ENCODE measurements around the gene ALDH2. TPM values are rescaled to one million over a fixed set of nuclear protein-coding genes. Genes with fewer than 3 reads are reported as not detected.
A peak's percentile ranks its signal among the peaks of the same experiment; 100 is the strongest.
"Not testable (repeated sequence)": the region's sequence is repeated elsewhere in the genome, so short reads cannot be mapped to it uniquely, and the experiment has no call there.

The ALDH2 gene
- total and polyA plus RNA-seq, 9 of the 15 experiments (the other 6 are each of a cell fraction or from before 2014, with no cell fraction given), result 1.9 to 22.5 (median 12.2) TPM

DNA sequence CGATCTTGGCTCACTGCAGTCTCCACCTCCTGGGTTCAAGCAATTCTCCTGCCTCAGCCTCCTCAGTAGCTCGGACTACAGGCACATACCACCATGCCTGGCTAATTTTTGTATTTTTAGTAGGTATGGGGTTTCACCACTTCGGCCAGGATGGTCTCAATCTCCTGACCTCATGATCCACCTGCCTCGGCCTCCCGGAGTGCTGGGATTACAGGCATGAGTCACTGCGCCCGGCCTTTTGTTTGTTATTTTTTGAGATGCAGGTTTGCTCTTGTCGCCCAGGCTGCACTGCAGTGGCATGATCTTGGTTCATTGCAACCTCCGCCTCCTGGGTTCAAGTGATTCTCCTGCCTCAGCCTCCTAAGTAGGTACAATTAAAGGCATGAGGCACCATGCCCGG, 47.4 kb upstream of the ALDH2 start:
- H3K4me3 ChIP-seq; POLR2A ChIA-PET; in situ Hi-C loops (cut with MboI); H4K20me1 ChIP-seq (replicated peaks; ENCODE audit: control insufficient read depth, insufficient read depth, low read length); FAIRE-seq; H3K4me1 ChIP-seq (replicated peaks in 1 of 2; ENCODE audit: control insufficient read depth in 2 of 2, insufficient read depth in 2 of 2, low read length in 2 of 2); H3K9me1 ChIP-seq (ENCODE audit: control insufficient read depth, insufficient read depth, low read length); H2AFZ ChIP-seq (ENCODE audit: low read depth, low read length); H3K9ac ChIP-seq (ENCODE audit: insufficient read depth in 1 of 2, low read depth in 2 of 2, low read length in 2 of 2); intact Hi-C loops (cut with micrococcal nuclease); H3K9me3 ChIP-seq (replicated peaks; ENCODE audit: control insufficient read depth, insufficient read depth, low read depth, low read length); H3K27ac ChIP-seq (ENCODE audit: extremely low read depth, low read depth, low read length); BruUV-seq (replicated peaks); H3K4me2 ChIP-seq (ENCODE audit: insufficient read depth, low read length); DNase-seq (ENCODE audit: extremely low read depth in 1 of 4, low spot score in 3 of 4); H3K79me2 ChIP-seq (ENCODE audit: control insufficient read depth, insufficient read depth, low read length); ATAC-seq; CTCF ChIA-PET (ENCODE audit: low intra/inter-chr PET ratio); H3K27me3 ChIP-seq (ENCODE audit: control insufficient read depth in 2 of 2, insufficient read depth in 2 of 2, low read length in 2 of 2): not testable (repeated sequence)
- WGBS (ENCODE audit: insufficient coverage, low coverage, missing lambda C conversion rate), result 87% methylated on average over 10 of the region's 10 CpGs
- peaks cover 20% of the 10 kb centered on the region; the same call in 2 of the 3 replicates for H3K36me3 ChIP-seq (ENCODE audit: control insufficient read depth, insufficient read depth, low read length)

DNA sequence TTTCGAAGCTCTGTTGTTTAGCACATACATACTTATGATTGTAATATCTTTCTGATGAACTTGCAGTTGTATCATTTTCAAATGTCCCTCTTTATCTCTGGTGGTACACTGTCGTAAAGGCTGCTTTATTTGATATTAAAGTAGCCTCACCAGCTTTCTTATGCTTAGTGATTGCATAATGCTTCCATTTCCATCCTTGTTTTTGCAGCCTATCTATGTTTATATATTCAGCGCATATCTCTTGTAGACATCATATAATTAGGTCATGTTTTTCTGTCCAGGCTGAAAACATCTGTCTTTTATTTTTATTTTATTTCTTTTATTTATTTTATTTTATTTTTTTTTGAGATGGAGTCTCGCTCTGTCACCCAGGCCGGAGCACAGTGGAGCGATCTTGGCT, 46.3 kb upstream of the ALDH2 start:
- no peak overlapping the region for H3K9ac ChIP-seq (ENCODE audit: insufficient read depth in 1 of 2, low read depth in 2 of 2, low read length in 2 of 2)
- intact Hi-C loops (cut with micrococcal nuclease), result no loop called here
- no peak for TF ChIP-seq CEBPG (CRISPR knock-in tag; IDR thresholded peaks at IDR 0.05)
- TF ChIP-seq CEBPG (tag; conservative IDR thresholded peaks at IDR 0.05 in 1 of 2, IDR thresholded peaks at IDR 0.05 in 1 of 2), result peak in 1 of 2 experiments; percentile 29; a peak in 1 of 4 replicates
- TF ChIP-seq IRF2 (CRISPR knock-in tag; IDR thresholded peaks at IDR 0.05), result no peak
- H2AFZ ChIP-seq (ENCODE audit: low read depth, low read length), result no peak overlapping the region
- no TSS peak for BruUV-seq (replicated peaks)
- ChIA-PET CTCF (ENCODE audit: low intra/inter-chr PET ratio) (no interaction called here), POLR2A (interaction anchor here (0.7 kb wide), 1 partner anchor 39 kb away, joined by 4 read pairs; no protein-coding TSS in a partner anchor)
- in situ Hi-C loops (cut with MboI), result no loop called here
- H3K4me2 ChIP-seq (ENCODE audit: insufficient read depth, low read length), result no peak overlapping the region
- peaks cover 18% of the 10 kb centered on the region; the same call in 2 of the 3 replicates for H3K36me3 ChIP-seq (ENCODE audit: control insufficient read depth, insufficient read depth, low read length)
- ATAC-seq, result no peak
- H3K27ac ChIP-seq (ENCODE audit: extremely low read depth, low read depth, low read length), result no peak overlapping the region
- no peaks in the 10 kb centered on the region for H3K79me2 ChIP-seq (ENCODE audit: control insufficient read depth, insufficient read depth, low read length)
- no peaks in the 10 kb centered on the region; a peak in 1 of 5 replicates for H3K4me1 ChIP-seq (replicated peaks in 1 of 2; ENCODE audit: control insufficient read depth in 2 of 2, insufficient read depth in 2 of 2, low read length in 2 of 2)
- H3K27me3 ChIP-seq (ENCODE audit: control insufficient read depth in 2 of 2, insufficient read depth in 2 of 2, low read length in 2 of 2), result no peaks in the 10 kb centered on the region
- no peaks in the 10 kb centered on the region for H3K9me3 ChIP-seq (replicated peaks; ENCODE audit: control insufficient read depth, insufficient read depth, low read depth, low read length)
- 79% methylated on average over 6 of the region's 6 CpGs for WGBS (ENCODE audit: insufficient coverage, low coverage, missing lambda C conversion rate)
- no peaks in the 10 kb centered on the region for H4K20me1 ChIP-seq (replicated peaks; ENCODE audit: control insufficient read depth, insufficient read depth, low read length)
- no peak for DNase-seq (ENCODE audit: extremely low read depth in 1 of 4, low spot score in 3 of 4)
- H3K4me3 ChIP-seq, result no peak overlapping the region
- FAIRE-seq, result no peak
- no peaks in the 10 kb centered on the region for H3K9me1 ChIP-seq (ENCODE audit: control insufficient read depth, insufficient read depth, low read length)

DNA sequence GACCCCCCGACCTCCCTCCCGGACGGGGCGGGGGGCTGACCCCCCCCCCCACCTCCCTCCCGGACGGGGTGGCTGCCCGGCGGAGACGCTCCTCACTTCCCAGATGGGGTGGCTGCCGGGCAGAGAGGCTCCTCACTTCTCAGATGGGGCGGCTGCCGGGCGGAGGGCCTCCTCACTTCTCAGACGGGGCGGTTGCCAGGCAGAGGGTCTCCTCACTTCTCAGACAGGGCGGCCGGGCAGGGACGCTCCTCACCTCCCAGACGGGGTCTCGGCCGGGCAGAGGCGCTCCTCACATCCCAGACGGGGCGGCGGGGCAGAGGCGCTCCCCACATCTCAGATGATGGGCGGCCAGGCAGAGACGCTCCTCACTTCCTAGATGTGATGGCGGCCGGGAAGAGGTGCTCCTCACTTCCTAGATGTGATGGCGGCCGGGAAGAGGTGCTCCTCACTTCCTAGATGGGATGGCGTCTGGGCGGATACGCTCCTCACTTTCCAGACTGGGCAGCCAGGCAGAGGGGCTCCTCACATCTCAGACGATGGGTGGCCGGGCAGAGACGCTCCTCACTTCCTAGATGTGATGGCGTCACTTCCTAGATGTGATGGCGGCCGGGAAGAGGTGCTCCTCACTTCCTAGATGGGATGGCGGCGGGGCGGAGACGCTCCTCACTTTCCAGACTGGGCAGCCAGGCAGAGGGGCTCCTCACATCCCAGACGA, 42.9 kb upstream of the ALDH2 start:
- DNase-seq (ENCODE audit: extremely low read depth in 1 of 4, low spot score in 3 of 4); H3K4me3 ChIP-seq; FAIRE-seq; in situ Hi-C loops (cut with MboI); ATAC-seq; H3K9me3 ChIP-seq (replicated peaks; ENCODE audit: control insufficient read depth, insufficient read depth, low read depth, low read length); POLR2A ChIA-PET; H3K4me1 ChIP-seq (replicated peaks in 1 of 2; ENCODE audit: control insufficient read depth in 2 of 2, insufficient read depth in 2 of 2, low read length in 2 of 2); H3K9ac ChIP-seq (ENCODE audit: insufficient read depth in 1 of 2, low read depth in 2 of 2, low read length in 2 of 2); H3K27ac ChIP-seq (ENCODE audit: extremely low read depth, low read depth, low read length); intact Hi-C loops (cut with micrococcal nuclease); H3K27me3 ChIP-seq (ENCODE audit: control insufficient read depth in 2 of 2, insufficient read depth in 2 of 2, low read length in 2 of 2); H4K20me1 ChIP-seq (replicated peaks; ENCODE audit: control insufficient read depth, insufficient read depth, low read length); H3K79me2 ChIP-seq (ENCODE audit: control insufficient read depth, insufficient read depth, low read length); H3K4me2 ChIP-seq (ENCODE audit: insufficient read depth, low read length); CTCF ChIA-PET (ENCODE audit: low intra/inter-chr PET ratio); H2AFZ ChIP-seq (ENCODE audit: low read depth, low read length); H3K9me1 ChIP-seq (ENCODE audit: control insufficient read depth, insufficient read depth, low read length); BruUV-seq (replicated peaks): not testable (repeated sequence)
- WGBS (ENCODE audit: insufficient coverage, low coverage, missing lambda C conversion rate), result 86% methylated on average over 19 of the region's 46 CpGs
- peaks cover 11% of the 10 kb centered on the region; the same call in 2 of the 3 replicates for H3K36me3 ChIP-seq (ENCODE audit: control insufficient read depth, insufficient read depth, low read length)

Data from K562 (cell line).